SK-MEL-5 (cell line): Measurements from ENCODE around the gene CACNA2D3. TPM values are rescaled to one million over a fixed set of nuclear protein-coding genes. Genes with fewer than 3 reads are reported as not detected.

ENCODE experiments used
- DNase-seq: peaks from one replicate; pipeline ENCODE4 v3.0.0-alpha.2; 2016; ENCODE audit warnings: low read depth, low spot score
- in situ Hi-C: cut with HindIII; loops from 2 replicates; pipeline ENCODE4 v1.10.0; 2016; ENCODE audit warnings: low sequenced_read_pairs, high pct_unique_total_duplicates, low pct_unique_long_range_greater_than_20kb
- total RNA-seq: library from RNA; depleted of rRNA; stranded (reverse); fragments of >200 nt; shearing (Covaris generic); gene quantifications from 2 replicates; pipeline ENCODE4 v1.2.3, GENCODE V29; 2014

The CACNA2D3 gene
- total RNA-seq, 1 experiment from 2014 or later: not detected

DNA sequence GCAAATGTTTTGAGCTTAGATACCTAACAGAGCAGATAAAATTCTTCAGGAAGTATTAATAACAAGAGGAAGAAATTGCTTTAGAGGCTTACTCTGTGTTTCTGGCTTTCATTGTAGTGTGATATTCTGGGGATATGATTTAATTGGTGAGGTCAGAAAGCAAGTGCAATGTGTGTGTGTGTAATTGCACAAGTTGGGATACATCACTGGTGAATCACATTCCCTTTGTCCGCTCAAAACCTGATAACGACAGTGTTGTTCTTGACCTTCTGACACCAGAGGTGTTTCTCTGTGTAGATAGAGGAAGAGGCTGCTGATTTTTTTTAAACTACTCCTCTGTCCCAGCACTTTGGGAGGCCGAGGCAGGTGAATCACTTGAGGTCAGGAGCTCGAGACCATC lies 161.1 kb downstream of the CACNA2D3 start:
- in situ Hi-C loops: no loop called here
- no peak for DNase-seq

DNA sequence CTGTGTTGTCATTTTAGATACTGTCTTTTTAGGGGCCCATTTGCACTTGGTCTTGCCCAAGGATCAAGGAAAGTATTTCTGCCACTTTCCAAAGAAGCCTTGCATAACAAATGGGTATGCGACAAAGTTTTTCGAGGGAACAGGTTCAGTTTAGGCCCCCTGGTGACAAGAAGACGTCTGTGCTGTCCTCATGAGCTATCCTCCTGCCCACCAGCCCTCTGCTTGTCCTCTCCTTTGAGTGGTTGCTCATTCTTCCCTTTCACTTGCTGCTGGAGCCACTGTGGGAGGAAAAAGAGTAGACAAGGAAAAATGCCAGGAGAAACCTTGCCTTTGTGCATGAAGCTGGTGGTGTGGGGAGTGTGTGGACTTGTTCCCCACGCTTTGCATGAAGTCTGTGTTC lies 171.9 kb downstream of the CACNA2D3 start:
- in situ Hi-C loops: no loop called here
- no peak for DNase-seq

DNA sequence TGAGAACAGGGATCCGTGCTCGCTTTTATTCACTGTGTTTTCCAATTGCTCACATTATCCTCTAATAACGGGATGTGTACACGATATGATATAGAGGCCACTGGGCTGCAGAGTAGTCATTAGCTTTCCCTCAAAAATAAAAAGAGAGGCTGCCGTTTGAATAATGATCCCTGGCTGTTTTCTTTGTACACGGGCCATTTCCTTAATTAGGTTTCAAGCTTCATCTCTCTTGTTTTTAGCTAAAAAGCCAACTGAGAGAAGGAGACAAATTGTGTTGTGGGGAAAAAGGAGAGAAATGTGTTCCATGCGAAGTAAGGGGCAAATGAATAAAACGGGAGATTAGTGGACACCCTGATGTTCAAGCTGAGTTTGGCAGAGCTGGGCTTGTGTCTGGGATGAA lies 174.2 kb downstream of the CACNA2D3 start:
- no peak for DNase-seq
- in situ Hi-C loops: no loop called here

DNA sequence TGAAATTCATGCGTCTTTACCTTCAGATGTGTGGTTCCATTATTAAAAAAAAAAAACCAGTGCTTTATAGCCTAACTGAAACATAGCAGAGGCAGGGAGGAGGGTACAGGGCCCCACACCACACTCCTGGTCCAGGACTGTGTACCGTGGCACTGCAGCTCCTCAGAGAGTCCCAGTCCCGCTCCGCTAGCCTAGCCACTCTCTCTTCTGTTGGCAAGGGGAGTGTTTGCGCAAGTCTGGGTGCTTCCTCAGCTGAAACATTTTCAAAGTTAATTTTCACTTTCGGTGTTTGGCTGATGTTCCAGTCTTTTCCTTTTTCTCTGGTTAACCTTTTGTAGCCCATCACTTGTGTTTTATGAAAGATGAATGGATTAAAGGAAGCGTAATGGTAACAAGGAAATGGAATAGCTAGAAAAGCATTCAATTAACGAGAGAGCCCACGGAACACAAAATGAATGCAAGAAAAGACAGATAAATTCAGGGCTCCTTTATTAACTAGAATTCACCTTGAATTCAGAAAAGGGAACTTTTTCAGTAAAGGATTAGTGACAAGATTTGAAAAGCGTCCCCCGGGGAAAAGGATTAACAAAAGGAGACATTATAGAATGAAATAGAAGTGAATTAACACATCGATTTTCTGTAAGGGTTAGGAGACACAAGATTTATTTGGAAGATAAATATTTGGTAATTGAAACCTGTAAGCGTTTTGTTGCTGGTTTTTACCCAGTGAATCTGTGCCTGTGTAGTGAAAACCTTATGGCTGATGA lies 177.0 kb downstream of the CACNA2D3 start:
- in situ Hi-C loops: no loop called here
- no peak for DNase-seq

DNA sequence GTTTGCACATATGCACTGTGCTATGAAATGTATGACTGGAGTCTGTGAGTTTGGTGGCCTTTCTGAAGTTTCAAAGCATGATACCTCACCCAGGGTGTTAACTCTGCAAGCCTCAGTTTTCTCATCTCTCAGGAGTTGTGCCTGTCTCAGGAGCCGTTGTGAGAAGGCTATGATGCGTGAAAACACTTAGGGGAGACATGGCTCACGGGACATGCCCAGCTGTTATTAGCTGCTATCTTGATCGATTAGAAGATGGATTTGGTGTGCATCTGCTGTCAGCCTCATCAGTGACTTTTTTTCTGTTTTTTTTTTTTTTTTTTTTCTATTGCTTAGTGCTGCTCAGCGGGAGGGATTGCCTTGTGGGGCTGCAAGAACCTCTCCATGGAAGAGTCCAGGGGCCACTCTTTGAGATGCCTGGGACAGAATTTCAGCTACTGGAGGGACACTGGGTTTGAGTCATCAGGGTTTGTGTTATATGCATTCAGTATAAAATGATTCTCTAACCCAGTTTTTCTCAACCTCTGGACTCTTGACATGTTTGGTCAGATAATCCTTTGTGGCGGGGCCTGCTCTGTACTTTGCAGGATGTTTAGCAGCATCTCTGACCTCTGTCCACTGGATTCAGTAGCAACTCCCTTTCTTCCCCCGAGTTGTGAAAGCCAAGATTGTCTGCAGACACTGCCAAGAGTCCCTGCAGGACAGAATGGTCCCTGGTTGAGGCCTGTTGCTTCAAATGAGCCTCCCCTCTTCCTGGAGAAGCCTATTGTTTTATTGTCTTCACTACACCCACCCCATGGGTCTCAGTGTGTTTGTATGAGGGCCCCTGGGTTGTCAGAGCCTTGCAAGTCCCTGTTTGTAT lies 181.4 kb downstream of the CACNA2D3 start:
- in situ Hi-C loops: no loop called here
- DNase-seq: no peak

DNA sequence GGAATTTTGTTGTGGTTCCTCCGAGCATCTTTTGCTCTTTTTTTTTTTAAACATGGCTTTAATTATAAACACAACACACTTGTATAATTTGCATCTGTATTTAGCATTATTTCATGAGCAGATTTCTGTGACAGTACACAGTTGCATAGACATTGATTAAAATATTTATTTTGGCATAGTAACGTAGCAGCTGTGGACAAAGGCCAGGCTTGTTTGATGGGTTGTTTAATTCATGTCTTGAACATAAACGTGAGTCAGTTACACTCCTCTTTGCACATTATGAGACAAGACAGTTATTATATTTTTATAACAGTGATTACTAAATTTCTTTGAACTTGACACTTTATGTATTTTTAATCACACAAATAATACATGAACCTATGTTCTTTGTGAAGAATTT lies 182.5 kb downstream of the CACNA2D3 start:
- in situ Hi-C loops: no loop called here
- no peak for DNase-seq

DNA sequence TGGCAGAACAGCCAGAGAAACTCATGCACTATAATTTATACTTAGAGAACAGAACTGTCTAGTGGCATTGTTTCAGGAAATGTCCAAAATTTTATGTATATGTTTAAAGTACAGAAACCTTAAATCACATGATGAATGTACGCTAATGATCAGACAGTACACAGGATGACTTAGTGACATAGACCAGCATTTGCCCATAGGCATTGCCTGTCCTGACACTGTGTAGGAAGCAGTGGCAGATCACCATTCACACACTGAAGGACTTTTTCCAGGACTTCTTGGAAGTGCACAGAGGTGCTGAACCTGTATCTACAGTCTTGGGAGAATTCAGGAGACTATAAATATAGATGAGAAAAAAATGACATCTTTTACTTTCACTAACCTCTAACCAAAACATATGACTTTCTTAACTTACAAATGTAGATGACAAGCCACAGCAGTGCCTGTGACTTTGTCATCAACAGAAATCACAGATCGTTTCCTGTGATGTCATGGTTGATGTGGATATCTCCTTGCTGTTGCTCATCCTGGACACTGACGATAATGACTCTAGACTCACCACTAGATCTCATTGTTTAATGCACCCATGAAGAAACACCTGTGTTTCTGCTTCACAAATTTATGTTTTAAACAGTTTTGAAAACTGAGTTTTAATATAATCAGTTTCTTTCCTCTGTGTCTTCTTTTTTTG lies 183.2 kb downstream of the CACNA2D3 start:
- DNase-seq: no peak
- in situ Hi-C loops: no loop called here

DNA sequence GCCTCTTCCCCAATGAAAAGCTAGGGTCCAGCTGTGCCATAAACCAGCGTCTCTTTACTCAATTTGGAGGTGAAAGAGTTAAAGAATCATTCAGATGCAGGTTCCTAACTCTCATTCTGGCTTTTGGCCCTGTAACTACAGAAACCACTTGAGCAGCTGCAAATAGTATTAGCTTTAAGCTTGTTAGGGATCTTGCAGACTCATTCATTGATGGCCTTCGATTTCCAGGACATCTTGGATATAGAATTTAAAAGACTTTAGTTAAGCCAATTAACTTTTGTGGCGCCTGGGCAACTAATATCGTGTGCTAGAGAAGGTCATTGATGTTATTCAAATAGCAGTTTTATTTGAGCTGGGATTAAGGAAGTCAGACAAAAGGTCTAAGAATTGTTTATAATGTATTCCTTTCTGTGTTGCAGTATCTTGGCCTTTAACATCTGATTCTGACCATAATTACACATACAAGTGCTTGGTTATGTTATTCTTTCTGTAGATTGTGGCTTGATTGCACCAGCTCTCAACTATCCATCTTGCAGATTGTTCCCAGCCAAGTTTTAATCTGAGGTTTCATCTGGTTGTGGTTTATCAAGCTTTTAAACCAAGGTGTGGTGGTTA lies 185.3 kb downstream of the CACNA2D3 start:
- in situ Hi-C loops: no loop called here
- DNase-seq: no peak

DNA sequence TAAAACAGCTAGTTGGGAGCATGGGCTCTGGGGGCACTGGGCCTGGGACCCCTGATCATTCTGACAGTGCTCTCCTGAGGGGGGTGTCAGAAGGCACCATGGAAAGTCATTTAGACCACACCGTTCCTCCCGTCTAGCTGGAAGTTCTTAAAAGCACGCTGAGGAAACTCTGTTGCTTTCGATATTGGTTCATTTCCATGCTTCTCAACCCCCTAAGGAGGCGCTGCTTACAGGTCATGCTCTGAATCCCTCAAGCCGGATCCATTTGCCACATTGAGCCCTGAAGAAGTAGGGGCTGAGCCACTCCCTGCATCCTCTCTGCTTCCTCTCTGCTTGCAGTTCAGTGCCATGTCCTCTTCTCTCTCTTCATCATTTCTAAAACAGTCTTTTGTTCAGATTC lies 187.2 kb downstream of the CACNA2D3 start:
- in situ Hi-C loops: no loop called here
- DNase-seq: peak; percentile 28

DNA sequence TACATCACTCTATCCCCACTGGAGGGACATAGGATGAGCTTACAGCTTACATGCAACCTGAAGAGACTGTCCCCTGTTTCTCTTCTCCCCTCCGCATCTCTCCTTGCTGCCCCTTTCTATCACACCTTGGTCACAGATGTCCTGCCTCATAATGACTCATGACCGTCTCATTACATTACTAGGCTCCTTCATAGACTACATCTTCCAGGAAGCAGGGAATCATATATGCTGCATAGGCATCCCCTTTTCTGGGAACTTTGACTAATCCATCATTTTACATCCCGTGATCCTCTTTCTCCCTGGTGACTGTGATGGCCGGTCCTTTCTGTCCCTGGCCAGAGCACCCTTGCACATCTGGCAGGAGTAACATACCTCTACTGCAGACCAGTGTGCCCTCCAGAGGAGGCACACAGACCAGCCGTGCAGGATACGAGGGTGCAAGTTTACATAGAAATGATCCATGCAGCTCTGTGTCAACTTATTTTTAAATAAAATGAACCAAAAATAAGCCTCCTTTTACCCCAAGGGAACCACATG lies 188.9 kb downstream of the CACNA2D3 start:
- in situ Hi-C loops: no loop called here
- DNase-seq: no peak

DNA sequence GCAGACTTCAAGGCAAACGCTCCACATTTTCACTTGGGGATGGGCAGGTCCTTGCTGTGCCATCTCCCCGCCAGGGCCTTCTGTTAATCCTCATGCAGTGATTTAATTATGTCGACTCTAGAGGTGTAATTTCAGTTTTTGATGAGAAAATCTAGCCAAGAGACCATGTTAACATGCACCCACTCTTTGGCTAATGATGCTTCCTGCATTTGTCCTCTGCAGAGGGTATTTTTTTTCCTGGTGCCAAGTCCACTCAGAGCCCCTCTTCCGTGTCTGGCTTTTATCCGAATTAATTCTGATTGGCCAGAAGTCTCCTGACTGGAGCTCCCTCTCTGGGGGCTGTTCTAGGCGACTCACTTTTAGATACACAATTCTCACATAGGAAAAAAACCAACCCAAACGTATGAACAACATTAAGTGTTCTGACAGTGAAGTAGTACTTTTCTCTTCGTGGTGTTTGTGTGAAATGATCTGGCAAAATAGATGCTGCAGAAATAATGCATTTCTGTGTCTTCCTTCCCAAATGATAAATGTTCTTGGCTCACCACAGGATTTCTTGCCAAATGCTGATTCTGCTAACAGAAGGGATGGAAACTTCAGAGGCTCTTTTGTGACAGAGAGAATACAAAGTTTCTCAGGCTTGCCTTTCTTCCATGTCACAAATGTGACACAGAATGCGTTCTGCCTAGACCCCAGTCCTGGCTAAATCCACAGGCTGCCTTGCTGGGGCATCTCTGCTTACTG lies 190.0 kb downstream of the CACNA2D3 start:
- in situ Hi-C loops: no loop called here
- DNase-seq: no peak

DNA sequence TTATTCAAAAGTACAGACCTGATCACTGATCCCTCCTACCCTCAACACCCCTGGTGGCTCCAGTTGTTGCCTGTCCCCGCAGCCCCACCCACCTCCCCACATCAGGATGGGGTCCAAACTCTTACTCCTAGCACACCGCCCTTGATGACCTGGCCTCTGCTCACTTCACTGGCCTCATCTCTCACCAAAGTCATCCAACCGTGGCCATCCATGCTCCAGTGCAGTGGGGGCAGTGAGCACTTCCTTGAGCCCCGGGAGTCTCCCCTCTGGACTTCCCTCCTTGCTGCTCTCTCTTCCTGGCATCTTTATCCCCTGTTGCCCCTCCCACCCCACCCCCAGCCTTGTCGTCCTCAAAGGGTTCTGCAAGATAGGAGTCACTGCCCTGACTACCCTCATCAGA lies 191.1 kb downstream of the CACNA2D3 start:
- DNase-seq: no peak
- in situ Hi-C loops: no loop called here

DNA sequence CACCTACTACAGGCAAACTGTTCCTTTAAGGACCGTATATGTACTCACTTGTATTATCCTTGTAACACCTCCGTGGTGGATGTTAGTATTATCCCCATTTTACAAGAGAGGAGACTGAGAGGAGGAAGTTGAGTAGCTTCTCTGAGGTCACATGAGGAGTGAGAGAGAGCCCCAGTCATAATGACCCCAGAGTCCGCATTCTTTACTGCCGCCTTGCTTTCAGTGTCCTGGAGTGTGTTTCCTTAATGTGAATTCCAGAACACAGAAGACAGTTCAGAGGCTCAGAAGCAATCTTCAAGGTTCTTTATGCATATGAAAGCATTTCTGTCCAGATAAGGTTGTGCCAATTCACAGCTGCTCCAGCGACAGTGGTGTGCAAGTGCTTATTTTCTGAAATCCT lies 199.2 kb downstream of the CACNA2D3 start:
- in situ Hi-C loops: no loop called here
- no peak for DNase-seq

DNA sequence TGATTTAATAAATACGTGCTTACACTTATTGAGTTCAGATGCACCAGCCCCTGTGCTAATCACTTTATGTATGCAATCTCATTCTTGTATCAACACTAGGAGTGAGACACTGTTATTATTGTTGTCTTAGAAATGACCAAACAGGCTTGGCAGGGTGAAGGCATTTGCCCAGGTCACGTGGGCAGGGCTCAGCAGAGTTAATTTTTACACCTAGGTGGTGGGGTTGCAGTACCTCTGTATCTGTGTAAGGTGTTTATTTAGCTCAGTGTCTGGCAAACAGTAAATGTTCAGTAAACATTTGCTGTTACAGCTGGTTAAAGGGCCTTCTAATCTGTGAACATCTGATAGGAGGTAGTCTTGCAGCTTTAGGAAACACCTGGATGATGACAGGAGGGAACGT lies 200.0 kb downstream of the CACNA2D3 start:
- DNase-seq: no peak
- in situ Hi-C loops: no loop called here

DNA sequence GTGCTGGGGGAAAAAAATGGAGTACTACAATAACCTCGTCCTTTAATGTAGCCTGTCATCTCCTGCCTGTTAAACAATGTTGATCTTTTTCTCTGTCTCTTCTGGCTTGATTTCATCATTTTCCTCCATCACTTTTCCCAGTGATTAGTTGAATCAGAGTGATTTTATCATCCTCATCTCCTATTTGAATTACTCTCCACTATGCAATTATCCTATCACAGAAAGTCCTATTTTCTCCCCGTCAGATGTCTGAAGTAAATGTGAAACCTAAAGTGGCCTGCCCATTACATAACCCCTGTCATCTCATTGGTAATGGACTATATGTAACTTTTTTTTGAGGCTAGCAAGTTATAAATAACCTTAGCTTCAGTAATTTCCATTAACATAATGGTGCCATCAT lies 201.8 kb downstream of the CACNA2D3 start:
- DNase-seq: no peak
- in situ Hi-C loops: no loop called here

DNA sequence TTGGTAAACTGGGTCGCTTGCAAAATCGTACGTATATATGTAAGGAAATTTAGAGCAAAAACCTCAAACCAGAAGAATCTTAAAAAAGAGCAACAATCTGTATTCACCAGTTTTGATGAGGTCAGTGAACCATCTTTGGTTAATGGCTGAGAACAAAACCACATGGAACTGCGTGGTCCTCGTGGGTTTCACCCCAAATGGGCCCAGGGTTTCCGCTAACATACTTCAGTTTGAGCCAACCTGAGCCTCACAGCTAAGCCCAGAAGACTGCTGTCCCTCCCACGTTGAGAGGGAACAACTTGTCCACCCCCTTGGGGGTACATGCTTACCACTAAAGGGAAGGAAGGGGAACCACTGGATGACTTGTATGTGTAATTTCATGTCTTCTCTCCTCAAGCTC lies 204.6 kb downstream of the CACNA2D3 start:
- in situ Hi-C loops: no loop called here
- DNase-seq: no peak

DNA sequence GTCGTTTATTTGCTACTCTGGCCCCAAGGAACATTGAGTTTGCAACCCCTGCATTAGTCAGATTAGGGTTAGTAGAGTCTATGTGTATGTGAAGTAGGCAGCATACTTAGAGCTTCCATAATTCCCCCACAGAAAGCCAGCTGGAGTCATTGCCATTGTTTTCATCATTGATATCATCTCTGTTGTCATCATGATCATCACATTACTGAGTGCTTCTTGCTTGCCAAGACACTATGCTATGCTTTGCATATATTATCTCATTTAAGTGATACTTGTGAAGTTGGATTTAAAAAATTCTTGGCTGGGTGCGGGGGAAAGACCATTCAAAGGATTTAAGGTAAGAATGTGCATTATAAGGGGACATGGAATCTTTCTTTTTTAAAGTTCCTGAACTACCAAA lies 209.0 kb downstream of the CACNA2D3 start:
- no peak for DNase-seq
- in situ Hi-C loops: no loop called here
